Ecto neural progenitor cell (in vitro differentiated cells): ENCODE measurements around the gene DNAJB13.
"Not testable (repeated sequence)": the region's sequence is repeated elsewhere in the genome, so short reads cannot be mapped to it uniquely, and the experiment has no call there.

Experiments used
- DNase-seq: peaks from one replicate; pipeline ENCODE4 v3.0.0-alpha.2; 2018; ENCODE audit warnings: low spot score

DNAJB13 gene

GRCh38 chr11:73950869-73951710 lies at the start of gene DNAJB13:
DNAJB13 (plus strand) TSS chr11:73951026; CDS start chr11:73951070, 44 bp downstream.
- peak; percentile 80 for DNase-seq

GRCh38 chr11:73902303-73902702 lies 48.5 kb upstream of the DNAJB13 start:
- DNase-seq: no peak

GRCh38 chr11:73907191-73907590 lies 43.6 kb upstream of the DNAJB13 start:
- no peak for DNase-seq

GRCh38 chr11:73912026-73912425 lies 38.8 kb upstream of the DNAJB13 start:
- DNase-seq: no peak

GRCh38 chr11:73913472-73913871 lies 37.4 kb upstream of the DNAJB13 start:
- no peak for DNase-seq

GRCh38 chr11:73914284-73914683 lies 36.5 kb upstream of the DNAJB13 start:
- no peak for DNase-seq

- DNase-seq: no peak
Observed at GRCh38 chr11:73916435-73916834, 34.4 kb upstream of the DNAJB13 start.

GRCh38 chr11:73921180-73921579 lies 29.6 kb upstream of the DNAJB13 start:
- no peak for DNase-seq

- no peak for DNase-seq
Observed at GRCh38 chr11:73929388-73929787, 21.4 kb upstream of the DNAJB13 start.

- peak; percentile 57 for DNase-seq
Observed at GRCh38 chr11:73931039-73931645, 19.7 kb upstream of the DNAJB13 start.

- DNase-seq: no peak
Observed at GRCh38 chr11:73931951-73932350, 18.9 kb upstream of the DNAJB13 start.

- DNase-seq: no peak
Observed at GRCh38 chr11:73932781-73933180, 18.0 kb upstream of the DNAJB13 start.

GRCh38 chr11:73936047-73936446 lies 14.8 kb upstream of the DNAJB13 start:
- DNase-seq: not testable (repeated sequence)

GRCh38 chr11:73939096-73939495 lies 11.7 kb upstream of the DNAJB13 start:
- no peak for DNase-seq

GRCh38 chr11:73940801-73941570 lies 9.8 kb upstream of the DNAJB13 start:
- no peak for DNase-seq

GRCh38 chr11:73942010-73942409 lies 8.8 kb upstream of the DNAJB13 start:
- DNase-seq: no peak

GRCh38 chr11:73944085-73944484 lies 6.7 kb upstream of the DNAJB13 start:
- DNase-seq: no peak

GRCh38 chr11:73944901-73945300 lies 5.9 kb upstream of the DNAJB13 start:
- DNase-seq: no peak

- DNase-seq: no peak
Observed at GRCh38 chr11:73945396-73945795, 5.4 kb upstream of the DNAJB13 start.

GRCh38 chr11:73946798-73947458 lies 3.9 kb upstream of the DNAJB13 start:
- no peak for DNase-seq

GRCh38 chr11:73949246-73949645 lies 1.6 kb upstream of the DNAJB13 start:
- DNase-seq: no peak

- DNase-seq: no peak
Observed at GRCh38 chr11:73949912-73950311, 914 bp upstream of the DNAJB13 start.
